IMR-90 (cell line): ENCODE results near the gene PAX2. TPM values are rescaled to one million over a fixed set of nuclear protein-coding genes. Genes with fewer than 3 reads are reported as not detected.

Experiments
- ATAC-seq: fragments of 200-7000 bp; cut with Tn5 transposase; 2 replicates; pipeline ENCODE4 v1.9.1; 2020; ENCODE audit warnings: low read depth, mild to moderate bottlenecking, moderate library complexity
- BruUV-seq: library from RNA; stranded (reverse); fragments of 400-500 nt; replicated peaks from 2 replicates; lab custom pipeline; 2021; lab: Mats Ljungman, UMichigan
- CTCF ChIA-PET: fragments of 300-600 bp; formaldehyde crosslinking; extraction: SDS; loops from one replicate; lab custom pipeline; 2021; ENCODE audit warnings: antibody characterized with exemption; lab: Yijun Ruan, JAX
- POLR2A ChIA-PET: fragments of 300-600 bp; sonication (Branson Sonifier 250); formaldehyde crosslinking; loops from one replicate; lab custom pipeline; 2022; ENCODE audit warnings: antibody characterized with exemption; ENCODE audit not compliant: unreplicated experiment; lab: Charles Lee
- DNase-seq: peaks from one replicate; pipeline ENCODE4 v3.0.0; 2013
- H2AFZ ChIP-seq: replicated peaks from 2 replicates; pipeline ENCODE3; 2013; ENCODE audit warnings: low read length, mild to moderate bottlenecking; ENCODE audit not compliant: poor library complexity
- H2AK5ac ChIP-seq: 2 replicates; pipeline ENCODE4 v1.6.1; 2013; ENCODE audit warnings: low read depth, low read length, inconsistent platforms
- H2AK9ac ChIP-seq: replicated peaks from 2 replicates; pipeline ENCODE3; 2013; ENCODE audit warnings: mild to moderate bottlenecking, low read depth, low read length, moderate library complexity; ENCODE audit not compliant: poor library complexity
- H2BK120ac ChIP-seq: 2 replicates; pipeline ENCODE4 v1.6.1; 2013; ENCODE audit warnings: low read depth, low read length, inconsistent platforms
- H2BK15ac ChIP-seq: 3 replicates; pipeline ENCODE4 v1.6.1; 2013; ENCODE audit warnings: low read depth, low read length, inconsistent platforms
- H2BK20ac ChIP-seq: 2 replicates; pipeline ENCODE4 v1.6.1; 2013; ENCODE audit warnings: low read depth, mild to moderate bottlenecking, inconsistent platforms, low read length, moderate library complexity
- H2BK5ac ChIP-seq: 2 replicates; pipeline ENCODE4 v1.6.1; 2013; ENCODE audit warnings: mild to moderate bottlenecking, low read depth, low read length, inconsistent platforms; ENCODE audit not compliant: poor library complexity, severe bottlenecking
- H3K14ac ChIP-seq: replicated peaks from 2 replicates; pipeline ENCODE4 v1.6.1; 2013; ENCODE audit warnings: low read depth, low read length, inconsistent platforms
- H3K18ac ChIP-seq: 2 replicates; pipeline ENCODE4 v1.6.1; 2013; ENCODE audit warnings: low read depth, low read length, control low read depth
- H3K23ac ChIP-seq: 2 replicates; pipeline ENCODE4 v1.6.1; 2013; ENCODE audit warnings: low read depth, low read length, inconsistent platforms
- H3K27ac ChIP-seq: 2 replicates; pipeline ENCODE4 v1.5.1; 2013; ENCODE audit warnings: mild to moderate bottlenecking, control low read depth, low read length; ENCODE audit not compliant: insufficient read depth
- H3K27me3 ChIP-seq: 2 replicates; pipeline ENCODE4 v1.6.1; 2013; ENCODE audit warnings: low read length; ENCODE audit not compliant: control insufficient read depth, insufficient read depth
- H3K36me3 ChIP-seq: 2 replicates; pipeline ENCODE4 v1.6.1; 2013; ENCODE audit warnings: low read length, mixed read lengths; ENCODE audit not compliant: control insufficient read depth, insufficient read depth
- H3K4ac ChIP-seq: 2 replicates; pipeline ENCODE4 v1.6.1; 2013; ENCODE audit warnings: low read depth, low read length, inconsistent platforms
- H3K4me1 ChIP-seq: 2 replicates; pipeline ENCODE4 v1.6.1; 2013; ENCODE audit warnings: low read length, mixed read lengths; ENCODE audit not compliant: control insufficient read depth, insufficient read depth
- H3K4me2 ChIP-seq: 2 replicates; pipeline ENCODE4 v1.6.1; 2013; ENCODE audit warnings: low read depth, mild to moderate bottlenecking, control low read depth, low read length, moderate library complexity
- H3K4me3 ChIP-seq: 2 replicates; pipeline ENCODE4 v1.5.1; 2013; ENCODE audit warnings: low read depth, mild to moderate bottlenecking, control low read depth, low read length, moderate library complexity; ENCODE audit not compliant: insufficient read depth
- H3K56ac ChIP-seq: 2 replicates; pipeline ENCODE4 v1.6.1; 2013; ENCODE audit warnings: low read length, inconsistent platforms; ENCODE audit not compliant: insufficient read depth; ENCODE audit errors: extremely low read depth
- H3K79me1 ChIP-seq, 2 experiments: 2 replicates each; pipeline ENCODE4 v1.6.1; 2013; ENCODE audit warnings: low read length in 2 of 2, inconsistent platforms in 1 of 2, low read depth in 1 of 2
- H3K9ac ChIP-seq: 2 replicates; pipeline ENCODE4 v1.6.1; 2013; ENCODE audit warnings: low read depth, low read length, control low read depth
- H3K9me1 ChIP-seq: 2 replicates; pipeline ENCODE4 v1.6.1; 2013; ENCODE audit warnings: low read length, inconsistent platforms; ENCODE audit not compliant: insufficient read depth
- H3K9me3 ChIP-seq: 2 replicates; pipeline ENCODE4 v1.6.1; 2013; ENCODE audit warnings: low read length; ENCODE audit not compliant: control insufficient read depth, insufficient read depth
- H4K20me1 ChIP-seq: 2 replicates; pipeline ENCODE4 v1.6.1; 2013; ENCODE audit warnings: low read length, inconsistent platforms; ENCODE audit not compliant: insufficient read depth
- H4K5ac ChIP-seq: 2 replicates; pipeline ENCODE4 v1.6.1; 2013; ENCODE audit warnings: mild to moderate bottlenecking, low read depth, low read length, control low read depth
- H4K8ac ChIP-seq, 2 experiments: 2 replicates each; pipeline ENCODE4 v1.6.1; 2013; ENCODE audit warnings: low read depth in 2 of 2, low read length in 2 of 2, control low read depth in 1 of 2, inconsistent platforms in 1 of 2
- H4K91ac ChIP-seq: 2 replicates; pipeline ENCODE4 v1.6.1; 2013; ENCODE audit warnings: low read depth, low read length, inconsistent platforms; ENCODE audit not compliant: insufficient read depth
- BHLHE40 ChIP-seq: fragments of 150-350 bp; IDR thresholded peaks from 2 replicates; pipeline ENCODE4 v1.6.1; 2016; ENCODE audit warnings: mild to moderate bottlenecking, low read depth, low read length
- CEBPB ChIP-seq: IDR thresholded peaks from 2 replicates; pipeline ENCODE4 v1.6.1; 2012; ENCODE audit warnings: low read depth, low read length, improper control_type of control experiment
- CHD1 ChIP-seq: IDR thresholded peaks from 2 replicates; pipeline ENCODE4 v1.6.1; 2012; ENCODE audit warnings: low read depth, low read length, improper control_type of control experiment
- CTCF ChIP-seq: conservative IDR thresholded peaks from 2 replicates; pipeline ENCODE4 v1.5.1; 2012; ENCODE audit warnings: mild to moderate bottlenecking, low read depth, low read length, improper control_type of control experiment
- ELK1 ChIP-seq: fragments of 150-350 bp; IDR thresholded peaks from 2 replicates; pipeline ENCODE4 v1.6.1; 2016; ENCODE audit warnings: low read depth, mild to moderate bottlenecking, low read length, moderate library complexity, borderline replicate concordance
- FOS ChIP-seq: fragments of 150-350 bp; IDR thresholded peaks from 2 replicates; pipeline ENCODE4 v1.6.1; 2016; ENCODE audit warnings: low read depth, low read length
- MAFK ChIP-seq: IDR thresholded peaks from 2 replicates; pipeline ENCODE4 v1.6.1; 2012; ENCODE audit warnings: low read depth, low read length, improper control_type of control experiment
- MAZ ChIP-seq: IDR thresholded peaks from 2 replicates; pipeline ENCODE4 v1.6.1; 2012; ENCODE audit warnings: low read depth, mild to moderate bottlenecking, low read length, improper control_type of control experiment, moderate library complexity, borderline replicate concordance
- MXI1 ChIP-seq: IDR thresholded peaks from 2 replicates; pipeline ENCODE4 v1.6.1; 2012; ENCODE audit warnings: low read depth, mild to moderate bottlenecking, low read length, moderate library complexity, borderline replicate concordance
- NFE2L2 ChIP-seq: fragments of 150-350 bp; IDR thresholded peaks from 2 replicates; pipeline ENCODE4 v1.6.1; 2016; ENCODE audit warnings: low read depth, mild to moderate bottlenecking, low read length
- POLR2A ChIP-seq: IDR thresholded peaks from 2 replicates; pipeline ENCODE4 v1.6.1; 2012; ENCODE audit warnings: mild to moderate bottlenecking, low read depth, low read length
- RAD21 ChIP-seq: IDR thresholded peaks from 2 replicates; pipeline ENCODE4 v1.6.1; 2012; ENCODE audit warnings: low read length, improper control_type of control experiment
- RCOR1 ChIP-seq: IDR thresholded peaks from 2 replicates; pipeline ENCODE4 v1.6.1; 2012; ENCODE audit warnings: mild to moderate bottlenecking, low read length, improper control_type of control experiment; ENCODE audit not compliant: insufficient replicate concordance
- RFX5 ChIP-seq: IDR thresholded peaks from 2 replicates; pipeline ENCODE4 v1.8.0; 2012; ENCODE audit warnings: low read depth, mild to moderate bottlenecking, low read length, moderate library complexity
- SMC3 ChIP-seq: fragments of 150-350 bp; IDR thresholded peaks from 2 replicates; pipeline ENCODE4 v1.6.1; 2016; ENCODE audit warnings: low read depth, mild to moderate bottlenecking, antibody characterized with exemption, low read length, moderate library complexity
- USF2 ChIP-seq: fragments of 150-350 bp; IDR thresholded peaks from 2 replicates; pipeline ENCODE4 v1.6.1; 2017; ENCODE audit warnings: mild to moderate bottlenecking, antibody characterized with exemption, low read length, low read depth
- WGBS, 2 experiments: methylation state at CpG; one replicate each; pipeline versions ENCODE4 v1.1.5 to v1.1.7; 2013; ENCODE audit warnings: missing lambda C conversion rate in 2 of 2; ENCODE audit not compliant: insufficient read length in 1 of 2; ENCODE audit errors: extremely low coverage in 2 of 2; 5-methylcytosine and 5-hydroxymethylcytosine counted together
- dilution Hi-C: fragments of 300-500 bp; cut with HindIII; formaldehyde crosslinking; loops from one replicate; pipeline ENCODE4 v1.14.3; 2018; ENCODE audit warnings: low sequenced_read_pairs; ENCODE audit not compliant: unreplicated experiment
- in situ Hi-C: fragments of 300-500 bp; cut with MboI; formaldehyde crosslinking; loops from 3 replicates; pipeline ENCODE4 v1.14.3; 2019; ENCODE audit warnings: low sequenced_read_pairs, inconsistent platforms, mixed read lengths
- intact Hi-C: fragments of 100-400 bp; cut with micrococcal nuclease; formaldehyde crosslinking; loops from 2 replicates; pipeline ENCODE4 v1.10.0; 2022
- polyA plus RNA-seq, 3 experiments: library from polyadenylated mRNA; depleted of rRNA; stranded (reverse); fragments of >200 nt; gene quantifications; 2 replicates each; pipeline ENCODE4 v1.2.3, GENCODE V29; 2012; ENCODE audit warnings: low replicate concordance in 1 of 3
- total RNA-seq: library from RNA; depleted of rRNA; stranded (reverse); fragments of >200 nt; gene quantifications from 2 replicates; pipeline ENCODE4 v1.2.3, GENCODE V29; 2012

PAX2 gene
- total and polyA plus RNA-seq, 2 of the 4 experiments (the other 2 are of a cell fraction), result not detected

- H3K27me3 ChIP-seq, result peaks cover 77% of the 10 kb centered on the region
- ATAC-seq (no peak), DNase-seq (no peak)
- H3K9me1 ChIP-seq, result no peaks in the 10 kb centered on the region
- intact Hi-C loops (no loop called here), dilution Hi-C loops (no loop called here), in situ Hi-C loops (no loop called here)
- no peak overlapping the region for H4K91ac ChIP-seq
- H3K23ac ChIP-seq, result no peak overlapping the region
- H2AK9ac ChIP-seq, result no peak overlapping the region
- ChIA-PET CTCF (no interaction called here), POLR2A (no interaction called here)
- H3K56ac ChIP-seq, result no peak overlapping the region
- H3K36me3 ChIP-seq, result no peaks in the 10 kb centered on the region
- H4K5ac ChIP-seq, result no peak overlapping the region
- no peak overlapping the region for H3K18ac ChIP-seq
- no peak overlapping the region for H3K14ac ChIP-seq
- BruUV-seq, result no TSS peak
- no peaks in the 10 kb centered on the region for H3K9me3 ChIP-seq
- no peak overlapping the region for H2AK5ac ChIP-seq
- no peak overlapping the region for H2AFZ ChIP-seq
- no peak overlapping the region for H3K4me3 ChIP-seq
- no peak overlapping the region for H4K8ac ChIP-seq
- no peak overlapping the region for H3K4ac ChIP-seq
- no peak overlapping the region for H3K9ac ChIP-seq
- H3K79me1 ChIP-seq, result no peaks in the 10 kb centered on the region
- no peak overlapping the region for H2BK5ac ChIP-seq
- H3K27ac ChIP-seq, result no peak overlapping the region
- no peak overlapping the region for H2BK20ac ChIP-seq
- no peaks in the 10 kb centered on the region for H3K4me1 ChIP-seq
- H4K20me1 ChIP-seq, result no peaks in the 10 kb centered on the region
- H2BK120ac ChIP-seq, result no peak overlapping the region
- no peak overlapping the region for H2BK15ac ChIP-seq
- no peak overlapping the region for H3K4me2 ChIP-seq
- WGBS, 2 experiments, result 60% methylated on average over 2 of the region's 7 CpGs; no CpG with 5 or more reads in 1 of the 2 experiments
- TF ChIP-seq BHLHE40 (no peak), CHD1 (no peak), FOS (no peak), RFX5 (no peak), CEBPB (no peak), MXI1 (no peak), RCOR1 (no peak), MAZ (no peak), POLR2A (no peak), SMC3 (no peak), NFE2L2 (no peak), CTCF (no peak), RAD21 (no peak), ELK1 (no peak), USF2 (no peak), MAFK (no peak)
Measured at GRCh38 chr10:100810835-100811116, 65.4 kb downstream of the PAX2 start.
